ENCODE results near the gene C7.

- TF ChIP-seq ZBTB26 (CRISPR knock-in tag; IDR thresholded peaks at IDR 0.05; ENCODE audit: borderline replicate concordance) (no peak), FOXJ3 (CRISPR knock-in tag; IDR thresholded peaks at IDR 0.05; ENCODE audit: borderline replicate concordance) (no peak), CHD4 (IDR thresholded peaks at IDR 0.05; ENCODE audit: borderline replicate concordance, low read length) (no peak), MAX (IDR thresholded peaks at IDR 0.05) (no peak), SMAD3 (CRISPR knock-in tag; IDR thresholded peaks at IDR 0.05) (no peak), ATF3 (CRISPR knock-in tag; IDR thresholded peaks at IDR 0.05) (no peak), JUN (CRISPR knock-in tag; IDR thresholded peaks at IDR 0.05) (no peak), NFRKB (IDR thresholded peaks at IDR 0.05) (no peak), HDAC1 (CRISPR knock-in tag; IDR thresholded peaks at IDR 0.05) (no peak), SSRP1 (CRISPR knock-in tag; IDR thresholded peaks at IDR 0.05) (no peak), JUND (CRISPR knock-in tag; IDR thresholded peaks at IDR 0.05) (no peak), ATF6 (CRISPR knock-in tag; conservative IDR thresholded peaks at IDR 0.05) (no peak), CSRNP1 (CRISPR knock-in tag; IDR thresholded peaks at IDR 0.05) (no peak), NFKBIZ (CRISPR knock-in tag; IDR thresholded peaks at IDR 0.05) (no peak)
Measured at GRCh38 chr5:40962207-40962955, 53.1 kb downstream of the C7 start.
